Peyer's patch (tissue), 4 donors: Measurements from ENCODE around the gene TFF2. TPM values are rescaled to one million over a fixed set of nuclear protein-coding genes. Genes with fewer than 3 reads are reported as not detected.

Experiments used
- DNase-seq, 3 donors: peaks; one replicate each; pipeline ENCODE4 v3.0.0-alpha.2; 2017 to 2019
- H3K27ac ChIP-seq, 4 donors: fragments of 200-600 bp; sonication (generic); one replicate each; pipeline ENCODE4 v1.5.1; 2016 to 2019
- H3K27me3 ChIP-seq, 2 donors: fragments of 200-600 bp; sonication (generic); one replicate each; pipeline ENCODE4 v1.5.1; 2019
- H3K36me3 ChIP-seq, 3 donors: fragments of 200-600 bp; sonication (generic); one replicate each; pipeline ENCODE4 v1.5.1; 2016 to 2019
- H3K4me1 ChIP-seq, 4 donors: fragments of 200-600 bp; sonication (generic); one replicate each; pipeline ENCODE4 v1.5.1; 2016 to 2019
- H3K4me3 ChIP-seq, 4 donors: fragments of 200-600 bp; sonication (generic); 1 replicate in 3 of 4; 2 replicates in 1 of 4; pipeline ENCODE4 v1.5.1; 2016 to 2019; ENCODE audit warnings: mild to moderate bottlenecking in 1 of 4
- H3K9me3 ChIP-seq, 4 donors: fragments of 200-600 bp; sonication (generic); one replicate each; pipeline ENCODE4 v1.5.1; 2016 to 2019; ENCODE audit warnings: mild to moderate bottlenecking in 1 of 4
- CTCF ChIP-seq, 6 experiments: fragments of 450-650 bp in 4 of 6; fragments of 200-600 bp in 2 of 6; sonication (generic) in 1 of 6; IDR thresholded peaks; one replicate each; pipeline ENCODE4 v1.5.1; 2017 to 2019; ENCODE audit warnings: antibody characterized with exemption in 6 of 6, mild to moderate bottlenecking in 3 of 6, moderate library complexity in 1 of 6
- POLR2A ChIP-seq, 2 donors: fragments of 450-650 bp; IDR thresholded peaks; one replicate each; pipeline ENCODE4 v1.5.1; 2017; ENCODE audit warnings: antibody characterized with exemption in 2 of 2, mild to moderate bottlenecking in 2 of 2, moderate library complexity in 2 of 2
- total RNA-seq, 4 donors: library from RNA; depleted of rRNA; stranded (reverse); fragments of >200 nt; gene quantifications; one replicate each; pipeline ENCODE4 v1.1.0, GENCODE V29; 2016

Gene TFF2
- total RNA-seq, 4 donors from 2014 or later = 6.7 TPM; not detected in 3

DNA sequence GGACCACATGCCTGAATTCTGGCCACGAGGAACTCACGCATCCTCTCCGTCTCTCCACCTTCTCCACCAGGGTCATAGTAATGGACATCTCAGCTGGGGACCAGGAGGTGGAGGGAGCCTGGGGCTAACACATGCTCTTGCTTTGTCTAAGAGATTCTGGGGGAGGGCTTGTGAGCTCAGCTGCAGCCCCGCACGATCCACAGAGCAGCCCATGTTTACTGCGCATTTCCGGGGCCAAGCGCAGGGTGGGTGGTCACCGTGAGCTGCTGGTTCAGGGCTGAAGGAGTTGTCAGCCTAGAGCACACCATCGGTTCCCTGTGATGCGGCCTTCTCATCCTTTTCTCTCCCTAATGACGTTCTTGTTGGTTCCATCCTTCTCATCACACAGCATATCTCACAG lies 7.5 kb upstream of the TFF2 start:
- DNase-seq = peak in 1 of 3 donors; percentile 13
- Histone ChIP-seq H3K36me3 (no peaks in the 10 kb centered on the region), H3K9me3 (peaks cover 0 to 5% (median 0%) of the 10 kb centered on the region in 4 donors), H3K4me1 (no peaks in the 10 kb centered on the region), H3K4me3 (no peak overlapping the region), H3K27me3 (no peaks in the 10 kb centered on the region), H3K27ac (no peak overlapping the region)
- no peak for TF ChIP-seq POLR2A (IDR thresholded peaks at IDR 0.05)
- no peak for TF ChIP-seq CTCF (IDR thresholded peaks at IDR 0.05)

- DNase-seq = peak in 2 of 3 donors; percentile 18 to 24
- no peaks in the 10 kb centered on the region for H3K27me3 ChIP-seq
- TF ChIP-seq CTCF (IDR thresholded peaks at IDR 0.05) (no peak), POLR2A (IDR thresholded peaks at IDR 0.05) (no peak)
- H3K4me3 ChIP-seq = no peak overlapping the region
- no peaks in the 10 kb centered on the region for H3K36me3 ChIP-seq
- H3K4me1 ChIP-seq = no peaks in the 10 kb centered on the region
- H3K9me3 ChIP-seq = peaks cover 0 to 5% (median 0%) of the 10 kb centered on the region in 4 donors
- no peak overlapping the region for H3K27ac ChIP-seq
Measured at GRCh38 chr21:42357307-42357706, 6.5 kb upstream of the TFF2 start.

- Histone ChIP-seq H3K27ac (no peak overlapping the region), H3K4me1 (no peaks in the 10 kb centered on the region)
- DNase-seq = peak in 1 of 3 donors; percentile 9
Measured at GRCh38 chr21:42356650-42357049, 5.9 kb upstream of the TFF2 start.

DNA sequence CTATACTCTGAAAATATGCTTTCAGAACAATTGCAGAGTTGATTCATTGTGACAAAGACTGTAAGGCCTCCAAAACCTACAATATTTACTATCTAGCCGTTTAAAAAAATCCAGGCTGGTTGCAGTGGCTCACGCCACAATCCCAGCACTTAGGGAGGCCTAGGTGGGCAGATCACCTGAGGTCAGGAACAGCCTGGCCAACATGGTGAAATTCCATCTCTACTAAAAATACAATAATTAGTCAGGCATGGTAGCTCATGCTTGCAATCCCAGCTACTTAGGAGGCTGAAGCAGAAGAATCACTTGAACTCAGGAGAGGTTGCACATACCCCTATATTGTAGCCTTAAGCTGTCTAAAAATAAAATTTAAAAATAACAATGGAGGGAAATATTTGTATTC lies 5.3 kb upstream of the TFF2 start:
- Histone ChIP-seq H3K9me3 (peaks cover 0 to 5% (median 0%) of the 10 kb centered on the region in 4 donors), H3K36me3 (no peaks in the 10 kb centered on the region), H3K4me1 (no peaks in the 10 kb centered on the region), H3K27me3 (no peaks in the 10 kb centered on the region), H3K4me3 (no peak overlapping the region), H3K27ac (no peak overlapping the region)
- TF ChIP-seq POLR2A (IDR thresholded peaks at IDR 0.05) (no peak), CTCF (IDR thresholded peaks at IDR 0.05) (no peak)
- no peak for DNase-seq

More at GRCh38 chr21:42356650-42357049, 5.9 kb upstream of the TFF2 start:
- no peak overlapping the region for H3K4me3 ChIP-seq
- H3K9me3 ChIP-seq = peaks cover 0 to 5% (median 0%) of the 10 kb centered on the region in 4 donors
- H3K36me3 ChIP-seq = no peaks in the 10 kb centered on the region
- no peak for TF ChIP-seq POLR2A (IDR thresholded peaks at IDR 0.05)
- TF ChIP-seq CTCF (IDR thresholded peaks at IDR 0.05) = no peak
- no peaks in the 10 kb centered on the region for H3K27me3 ChIP-seq

- TF ChIP-seq POLR2A (IDR thresholded peaks at IDR 0.05) (no peak), CTCF (IDR thresholded peaks at IDR 0.05) (no peak)
- no peaks in the 10 kb centered on the region for H3K27me3 ChIP-seq
- H3K27ac ChIP-seq = no peak overlapping the region
- no peaks in the 10 kb centered on the region for H3K9me3 ChIP-seq
- no peaks in the 10 kb centered on the region for H3K36me3 ChIP-seq
- no peaks in the 10 kb centered on the region for H3K4me1 ChIP-seq
- peak in 1 of 3 donors; percentile 23 for DNase-seq
- H3K4me3 ChIP-seq = no peak overlapping the region
Measured at GRCh38 chr21:42353623-42354022, 2.8 kb upstream of the TFF2 start.
